ENCODE data around the gene NANP.
"Not testable (repeated sequence)": the region's sequence is repeated elsewhere in the genome, so short reads cannot be mapped to it uniquely, and the experiment has no call there.

The NANP gene

GRCh38 chr20:25605148-25605547, 18.7 kb downstream of the NANP start:
- no peak for DNase-seq

GRCh38 chr20:25604611-25605010, 19.2 kb downstream of the NANP start:
- no peak for DNase-seq

- DNase-seq, result not testable (repeated sequence)
These were observed 20.9 kb downstream of the NANP start for GRCh38 chr20:25602914-25603309.

- not testable (repeated sequence) for DNase-seq
These were observed 21.5 kb downstream of the NANP start for GRCh38 chr20:25602191-25602913.

- DNase-seq, result no peak
These were observed 22.2 kb downstream of the NANP start for GRCh38 chr20:25601659-25602058.

GRCh38 chr20:25600632-25601031, 23.2 kb downstream of the NANP start:
- DNase-seq, result no peak

- DNase-seq, result peak; percentile 30
These were observed 31.5 kb downstream of the NANP start for GRCh38 chr20:25592135-25592852.

- not testable (repeated sequence) for DNase-seq
These were observed 33.0 kb downstream of the NANP start for GRCh38 chr20:25590778-25591177.

GRCh38 chr20:25588491-25588890, 35.3 kb downstream of the NANP start:
- no peak for DNase-seq

- DNase-seq, result no peak
These were observed 36.3 kb downstream of the NANP start for GRCh38 chr20:25587536-25587935.

- no peak for DNase-seq
These were observed 36.9 kb downstream of the NANP start for GRCh38 chr20:25586877-25587276.

- DNase-seq, result peak; percentile 75
These were observed 38.7 kb downstream of the NANP start, which contains the start of gene NINL for GRCh38 chr20:25584905-25585704. Gene NINL (minus strand): TSS chr20:25585531. CDS start chr20:25526587, 58,944 bp downstream.

- not testable (repeated sequence) for DNase-seq
These were observed 40.2 kb downstream of the NANP start for GRCh38 chr20:25583607-25584006.

- DNase-seq, result no peak
These were observed 43.1 kb downstream of the NANP start for GRCh38 chr20:25580711-25581110.

- peak; percentile 75 for DNase-seq
These were observed 44.6 kb downstream of the NANP start for GRCh38 chr20:25579081-25579770.

- no peak for DNase-seq
These were observed 46.9 kb downstream of the NANP start for GRCh38 chr20:25576783-25577530.

- no peak for DNase-seq
These were observed 49.4 kb downstream of the NANP start for GRCh38 chr20:25574411-25574810.

GRCh38 chr20:25573288-25574251, 50.2 kb downstream of the NANP start:
- DNase-seq, result no peak

GRCh38 chr20:25571817-25572216, 52.0 kb downstream of the NANP start:
- no peak for DNase-seq

GRCh38 chr20:25571240-25571639, 52.6 kb downstream of the NANP start:
- no peak for DNase-seq

- DNase-seq, result no peak
These were observed 53.7 kb downstream of the NANP start for GRCh38 chr20:25570148-25570530.
